CD4-positive, alpha-beta T cell treated with Interleukin-17A for 4 hours (primary cell): ENCODE data around the gene TCEAL7.
A peak's percentile ranks its signal among the peaks of the same experiment; 100 is the strongest.

Experiments used
- DNase-seq: peaks from one replicate; pipeline ENCODE4 v3.0.0-alpha.2; 2020; ENCODE audit warnings: mixed read lengths

Gene TCEAL7

DNA sequence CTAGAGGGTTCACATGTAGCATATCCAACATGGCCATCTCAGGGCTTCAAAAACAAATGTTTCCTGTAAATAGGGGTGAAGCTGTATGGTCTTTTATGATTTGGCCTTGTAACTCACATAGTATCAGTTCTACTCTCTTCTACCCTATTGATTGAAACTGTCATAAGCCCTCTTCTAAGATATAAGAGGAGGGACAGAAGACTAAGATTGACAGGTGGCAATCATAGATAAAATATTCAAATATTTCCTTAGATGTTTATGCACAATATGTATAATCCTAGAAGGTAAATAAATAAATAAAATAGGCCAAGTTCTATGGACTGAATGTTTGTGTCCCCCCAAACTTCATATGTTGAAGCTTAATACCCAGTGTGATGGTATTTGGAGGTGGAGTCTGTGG is 39.4 kb downstream of the TCEAL7 start:
- no peak for DNase-seq

DNA sequence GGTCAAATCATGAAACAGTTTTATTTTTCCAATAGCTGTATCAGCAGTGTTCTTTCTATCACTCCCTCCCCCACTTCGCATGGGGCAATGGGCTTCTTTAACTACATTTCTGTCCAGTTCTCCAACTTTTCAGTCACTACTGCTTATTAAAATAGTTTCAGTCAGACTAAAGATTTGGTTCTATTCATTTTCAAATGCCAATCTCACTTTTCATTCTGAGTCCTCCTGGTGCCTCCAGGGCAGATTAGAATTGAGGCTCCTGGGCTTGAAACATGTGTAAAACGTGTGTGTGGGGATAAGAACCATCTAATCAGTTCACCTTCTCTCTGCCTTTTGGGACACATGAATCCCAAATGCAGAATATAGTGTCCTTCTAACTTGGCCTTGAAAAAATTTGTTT is 42.8 kb downstream of the TCEAL7 start:
- DNase-seq: no peak

DNA sequence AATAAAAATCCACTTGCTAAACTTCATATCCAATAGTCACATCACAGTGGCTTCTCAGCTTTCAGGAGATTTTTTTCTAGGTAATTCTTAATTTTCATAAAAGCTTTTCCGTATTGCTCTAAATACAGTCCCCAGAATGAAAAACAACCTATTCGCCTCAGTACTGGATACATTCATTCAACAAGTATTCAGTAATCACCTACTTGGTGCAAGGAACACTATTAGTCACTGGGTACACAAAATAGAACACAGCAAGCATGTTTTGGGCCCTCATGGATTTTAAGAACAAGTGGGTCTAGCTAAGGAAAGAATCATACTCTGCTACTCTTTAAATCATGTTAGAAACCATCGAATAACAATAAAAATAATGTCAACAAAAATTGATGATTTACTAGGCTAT is 43.5 kb downstream of the TCEAL7 start:
- no peak for DNase-seq

DNA sequence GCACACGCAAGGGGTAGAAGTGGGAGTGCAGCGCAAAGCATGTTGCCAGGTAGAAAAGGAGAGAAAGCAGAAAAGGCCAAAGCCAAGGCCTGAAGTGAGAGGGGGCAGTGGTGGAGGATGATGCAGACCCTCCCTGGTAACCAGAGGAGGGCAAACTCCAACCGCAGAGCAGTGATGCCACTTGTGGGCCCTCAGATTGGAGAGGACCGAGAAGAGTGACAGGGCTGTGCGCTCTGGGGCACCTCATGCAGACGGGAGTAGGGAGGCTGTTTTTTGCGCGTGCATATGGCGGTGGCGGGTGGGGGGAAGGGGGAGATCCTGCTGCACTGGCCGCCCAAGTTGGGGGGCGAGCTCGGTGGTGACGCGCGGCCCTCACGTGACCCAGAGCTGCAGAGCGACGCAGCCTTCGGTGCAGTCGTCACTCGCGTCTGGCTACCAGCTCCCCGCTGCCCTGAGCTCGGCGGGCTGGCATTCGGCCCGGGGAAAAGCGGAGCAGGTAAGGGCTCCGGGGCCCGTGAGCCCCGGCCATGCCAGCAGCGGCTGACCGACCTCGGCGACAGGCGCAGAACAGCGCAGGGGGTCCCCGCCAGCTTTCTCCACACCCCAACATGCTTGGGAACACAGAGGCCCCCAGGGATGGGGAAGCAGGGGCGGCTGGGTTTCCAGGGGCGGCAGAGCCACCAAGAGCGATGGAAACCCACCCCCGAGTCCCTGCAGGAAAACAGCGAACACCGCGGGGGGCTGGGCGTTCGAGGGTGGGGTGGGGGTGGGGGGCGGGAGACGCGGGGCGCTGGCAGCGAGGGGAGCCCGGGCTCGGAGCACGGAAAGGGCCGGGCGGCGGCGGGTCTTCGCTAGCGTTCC is 46.3 kb downstream of the TCEAL7 start, which contains the start of gene BEX3:
BEX3 (plus strand) TSS at position 421 of the 861 bp plus-strand sequence. CDS start 984 bp downstream, outside the sequence.
- DNase-seq: peak; percentile 58

DNA sequence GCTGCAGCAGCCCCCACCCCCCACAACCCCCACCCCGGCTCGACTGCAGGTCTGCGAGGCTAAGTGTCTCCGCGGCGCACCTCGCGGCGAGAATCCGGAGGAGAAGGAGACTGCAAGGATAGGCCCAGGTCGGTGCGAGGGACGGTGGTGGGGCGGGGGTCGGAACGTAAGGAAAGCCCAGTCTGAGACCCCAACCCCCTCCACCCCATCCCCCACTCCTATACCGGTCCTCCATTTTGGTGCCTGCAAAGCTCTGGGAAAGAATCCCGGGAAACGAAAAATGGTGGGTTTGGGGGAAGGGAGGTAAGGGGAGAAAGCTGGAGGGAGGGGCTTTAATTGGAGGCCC is 46.9 kb downstream of the TCEAL7 start:
- DNase-seq: no peak

DNA sequence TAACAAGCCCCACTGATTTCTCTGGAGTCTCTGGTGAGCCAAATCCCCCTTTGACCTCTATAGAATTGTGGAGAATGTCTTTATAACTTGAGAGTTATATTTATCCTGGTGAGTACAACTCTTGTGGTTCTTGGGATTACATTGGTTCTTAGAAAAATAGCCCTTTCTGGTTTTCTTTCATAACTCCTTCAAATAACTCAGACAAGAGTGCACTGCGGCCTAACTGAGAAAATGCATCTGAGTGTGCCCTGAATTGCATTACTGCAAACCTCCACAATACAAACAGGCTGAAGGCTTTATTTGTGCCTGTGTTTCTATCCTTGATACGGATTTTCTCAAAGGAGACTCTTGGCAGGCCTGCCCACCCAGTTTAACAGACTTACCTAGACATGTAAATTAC is 49.0 kb downstream of the TCEAL7 start:
- DNase-seq: no peak
